Nucleus accumbens (tissue), 56 donors: ENCODE results near the gene MAPK12.

Source experiments
- DNase-seq, 56 donors: peaks; one replicate each; lab custom pipeline; 2025; lab: John Stamatoyannopoulos, UW

Gene MAPK12

DNA sequence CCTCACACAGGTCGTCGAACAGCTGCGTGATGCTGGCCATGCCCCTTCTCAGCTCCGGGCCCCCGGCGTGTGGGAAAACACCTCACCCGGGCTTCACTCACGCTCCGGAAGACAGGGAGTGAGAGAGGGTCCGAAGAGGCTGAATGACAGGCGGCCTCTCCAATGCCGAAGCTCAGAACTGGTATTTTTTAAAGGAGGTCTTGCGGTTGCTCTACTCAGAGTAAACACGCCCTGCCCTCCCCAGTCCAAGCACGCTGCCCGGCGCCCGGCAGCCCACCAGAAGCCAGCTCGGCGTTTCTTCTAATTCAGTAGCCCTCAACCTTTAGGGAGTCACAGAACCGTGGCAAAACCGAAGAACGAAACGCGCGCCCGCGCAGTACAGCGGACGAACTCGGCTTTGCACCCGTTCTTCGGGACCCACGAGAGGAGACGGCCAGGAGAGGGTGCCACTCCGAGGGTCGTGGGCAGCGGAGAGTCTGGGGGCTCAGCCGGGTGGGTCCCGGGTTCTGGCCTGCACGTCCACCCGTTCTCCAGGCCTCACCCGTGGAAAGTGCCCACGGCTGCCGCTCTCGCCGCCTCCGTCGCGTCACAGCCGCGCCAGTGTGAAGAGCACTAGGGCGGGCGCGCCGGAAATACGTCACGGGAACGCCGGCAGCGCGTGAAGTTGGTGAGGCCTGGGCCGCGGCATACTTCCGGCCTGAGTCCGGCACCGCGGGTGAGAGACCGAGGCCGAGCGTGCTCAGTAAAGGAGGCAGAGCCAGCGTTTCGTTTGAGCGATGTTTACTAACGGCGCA, 16.9 kb downstream of the MAPK12 start, which contains the start of gene TUBGCP6:
TUBGCP6 (minus strand) TSS at position 604 of the 794 bp plus-strand sequence; CDS start at position 40, 564 bp downstream.
- DNase-seq: peak in 55 of 56 donors; percentile 67 to 98 (median 88)

DNA sequence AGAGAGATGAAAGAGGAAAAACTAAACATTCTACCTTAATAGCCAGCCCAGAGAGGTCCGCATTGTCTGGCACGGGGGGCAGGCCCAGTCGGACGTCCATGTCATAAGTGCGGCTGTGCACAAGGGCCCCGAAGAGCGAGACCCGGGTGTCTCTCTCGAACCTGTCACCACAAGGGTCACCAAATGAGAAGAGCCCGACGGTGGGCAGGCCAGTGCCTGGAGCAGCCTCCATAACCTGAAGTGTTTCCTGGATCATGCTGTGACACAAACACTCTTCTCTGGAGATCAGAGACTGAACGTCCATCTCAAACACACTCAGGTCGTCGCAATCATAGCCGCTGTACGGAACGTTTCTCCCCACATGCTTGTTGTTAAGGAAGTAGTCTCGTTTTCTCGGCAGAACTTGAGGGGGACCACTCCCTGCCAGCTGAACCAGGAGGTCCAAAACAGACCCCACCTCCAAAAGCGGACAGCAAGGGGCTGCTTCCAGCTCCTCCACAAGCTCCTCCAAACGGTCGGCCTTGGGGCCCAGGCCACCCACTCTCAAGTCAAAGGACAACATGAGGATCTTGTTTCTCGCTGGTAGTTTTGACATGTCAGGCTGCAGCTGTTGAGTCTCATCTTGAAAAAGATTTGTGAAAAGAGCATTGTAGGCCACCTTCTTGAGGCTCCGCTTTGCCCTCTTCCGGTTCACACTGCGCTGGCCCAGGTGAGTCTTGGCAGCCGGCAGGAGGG, 17.6 kb downstream of the MAPK12 start:
- no peak for DNase-seq

DNA sequence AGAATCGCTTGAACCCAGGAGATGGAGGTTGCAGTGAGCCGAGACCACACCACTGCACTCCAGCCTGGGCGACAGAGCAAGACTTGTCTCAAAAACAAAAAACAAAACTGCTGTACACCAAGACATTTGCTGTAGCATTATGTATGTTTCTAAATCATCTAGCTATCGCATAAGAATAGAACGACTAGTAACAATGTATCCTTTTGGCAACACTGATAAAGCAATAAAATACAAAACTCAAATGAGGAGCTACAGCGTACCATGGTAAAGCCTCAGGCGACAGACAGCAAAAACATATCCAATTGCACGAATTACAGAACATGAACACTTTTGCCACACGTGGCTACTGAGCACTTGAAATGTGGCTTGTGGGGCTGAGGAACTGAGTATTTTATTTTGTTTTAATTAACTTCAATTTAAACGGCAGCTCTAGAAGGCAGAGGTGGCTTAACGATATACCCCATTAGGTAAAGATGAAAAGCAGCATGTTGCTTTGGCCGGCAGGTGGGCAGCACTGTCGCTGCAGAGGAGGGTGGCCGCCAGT, 19.0 kb downstream of the MAPK12 start:
- no peak for DNase-seq

DNA sequence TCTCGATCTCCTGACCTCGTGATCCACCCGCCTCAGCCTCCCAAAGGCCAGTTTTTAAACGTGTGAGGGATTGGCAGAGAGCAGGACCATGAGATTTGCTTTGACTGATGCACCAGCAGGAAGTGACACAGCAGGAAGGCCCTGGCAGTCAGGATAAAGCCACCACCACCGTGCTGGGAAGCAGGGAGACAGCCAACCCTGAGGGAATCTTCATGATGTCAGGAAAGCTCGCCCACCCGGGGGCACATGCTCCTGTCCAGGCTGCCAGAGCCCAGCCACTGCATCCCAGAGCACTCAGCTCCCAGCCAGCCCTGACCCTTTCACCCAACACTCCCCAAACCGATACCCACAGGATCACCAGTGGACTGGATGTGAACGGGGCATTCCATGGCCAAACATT, 22.7 kb downstream of the MAPK12 start:
- no peak for DNase-seq

DNA sequence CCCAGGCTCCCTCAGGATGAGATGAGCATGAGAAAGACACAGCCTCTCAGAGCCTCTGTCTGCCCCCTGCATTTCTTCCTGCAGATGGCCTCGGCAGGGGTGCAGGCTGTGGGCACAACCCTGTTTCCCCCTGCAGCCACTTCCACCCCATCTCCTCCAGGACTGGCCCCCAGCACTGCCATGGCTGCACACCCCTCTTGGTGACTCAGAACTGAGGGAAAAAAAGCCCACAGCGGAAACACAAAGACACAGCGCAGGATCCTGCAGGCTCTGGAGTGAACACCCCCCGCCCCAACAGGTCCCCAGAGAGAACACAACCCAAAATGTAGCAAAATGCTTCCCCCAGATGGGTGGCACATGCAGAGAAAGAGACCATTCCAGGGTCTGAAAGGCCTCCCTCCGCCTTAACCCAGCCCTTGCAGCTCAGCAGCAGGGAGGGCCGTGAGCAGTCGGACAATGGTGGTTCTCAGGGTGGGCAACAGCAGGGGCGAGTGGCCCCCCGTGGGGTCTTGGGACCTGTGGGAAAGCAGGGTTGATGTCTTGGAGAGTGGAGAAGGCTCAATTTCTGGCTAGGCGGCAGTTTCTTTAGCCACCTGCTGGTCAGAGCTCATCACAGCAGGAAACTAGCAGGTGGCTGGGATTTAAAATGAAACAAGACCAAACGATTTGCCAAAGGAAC, 24.6 kb downstream of the MAPK12 start:
- DNase-seq: no peak

DNA sequence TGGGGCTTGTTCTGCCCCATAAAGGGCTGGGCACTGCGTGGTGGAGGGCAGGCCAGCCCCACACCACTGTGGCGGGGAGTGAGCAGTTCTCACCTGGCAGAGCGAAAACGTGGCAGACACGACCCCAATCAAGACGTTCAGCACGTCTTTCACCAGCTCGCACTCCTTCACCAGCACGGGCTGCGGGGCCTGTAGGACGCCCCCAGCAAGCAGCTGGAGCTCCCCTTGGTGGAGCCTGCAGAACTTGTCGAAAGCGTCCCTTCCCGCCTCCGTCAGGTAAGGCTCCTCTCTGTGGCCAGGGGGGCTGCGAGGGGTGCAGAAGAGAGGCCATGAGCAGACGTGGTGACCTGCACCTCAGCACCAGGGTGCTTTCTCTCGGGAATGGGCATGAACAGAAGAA, 28.3 kb downstream of the MAPK12 start:
- DNase-seq: no peak

DNA sequence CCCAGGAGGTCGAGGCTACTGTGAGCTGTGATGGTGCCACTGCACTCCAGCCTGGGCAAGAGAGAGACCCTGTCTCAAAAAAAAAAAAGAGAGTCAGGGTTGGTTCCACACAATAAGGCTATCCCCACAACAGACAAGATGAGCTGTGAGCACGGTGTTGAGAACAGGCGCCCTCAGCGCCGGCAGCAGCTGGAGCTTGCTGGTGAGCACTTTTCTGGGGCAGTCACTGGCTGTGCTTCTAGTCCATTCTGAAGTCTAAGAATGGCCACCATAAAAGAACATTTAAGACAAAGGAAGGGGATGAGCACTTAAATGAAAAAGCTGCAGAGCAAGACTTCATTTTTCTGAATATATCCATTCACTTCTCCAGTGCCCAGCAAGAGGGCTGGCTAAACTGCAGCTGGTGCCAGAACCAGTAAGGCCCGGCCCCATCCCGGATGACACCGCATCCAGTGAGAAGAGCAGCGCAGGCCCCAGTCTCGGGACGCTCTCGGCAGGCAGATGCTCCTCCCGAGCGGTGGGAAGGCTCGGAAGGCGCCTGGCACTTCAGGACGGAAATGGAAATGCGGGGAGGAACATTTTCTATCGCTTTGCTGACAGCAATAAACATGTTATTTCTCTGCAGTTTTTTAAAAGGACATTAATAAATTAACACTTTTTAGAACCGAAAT, 28.9 kb downstream of the MAPK12 start:
- no peak for DNase-seq

DNA sequence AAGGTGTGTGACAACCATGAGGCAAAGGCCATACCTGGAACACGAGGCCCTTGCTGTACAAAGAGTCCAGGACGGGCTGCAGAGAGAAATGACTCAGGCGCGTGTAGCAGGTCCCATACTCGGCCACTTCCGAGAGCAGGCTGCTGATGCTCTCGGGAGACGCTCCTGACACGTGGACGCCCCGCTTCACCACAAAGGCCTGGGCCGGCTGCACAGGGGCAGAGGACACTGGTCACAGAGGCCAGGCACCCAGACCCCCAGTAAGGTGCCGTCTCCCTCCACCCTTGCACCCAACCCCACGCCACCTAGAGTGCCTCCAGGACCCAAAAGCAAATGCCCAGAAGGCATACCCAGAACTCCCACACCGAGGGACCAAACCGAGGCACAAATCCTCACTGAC, 32.1 kb downstream of the MAPK12 start:
- no peak for DNase-seq

DNA sequence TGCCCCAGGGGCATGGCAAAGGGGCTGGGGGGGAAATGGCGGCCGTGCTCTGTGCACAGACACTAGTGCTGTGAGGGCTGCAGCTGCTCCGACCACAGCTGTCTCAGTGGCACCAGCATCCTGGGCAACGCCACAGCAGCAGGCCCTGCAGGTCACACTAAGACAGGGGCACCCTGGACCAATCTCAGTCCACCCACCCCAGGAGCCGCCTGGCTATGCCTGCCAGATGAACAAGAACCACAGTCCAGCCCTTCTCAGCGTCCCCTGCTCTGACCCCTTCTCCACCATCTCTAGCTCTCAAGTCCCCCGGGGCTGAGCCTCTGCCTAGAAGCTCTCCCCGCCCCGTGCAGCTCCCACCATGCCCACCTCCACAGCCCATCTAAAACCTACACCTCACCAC, 33.1 kb downstream of the MAPK12 start:
- DNase-seq: no peak

DNA sequence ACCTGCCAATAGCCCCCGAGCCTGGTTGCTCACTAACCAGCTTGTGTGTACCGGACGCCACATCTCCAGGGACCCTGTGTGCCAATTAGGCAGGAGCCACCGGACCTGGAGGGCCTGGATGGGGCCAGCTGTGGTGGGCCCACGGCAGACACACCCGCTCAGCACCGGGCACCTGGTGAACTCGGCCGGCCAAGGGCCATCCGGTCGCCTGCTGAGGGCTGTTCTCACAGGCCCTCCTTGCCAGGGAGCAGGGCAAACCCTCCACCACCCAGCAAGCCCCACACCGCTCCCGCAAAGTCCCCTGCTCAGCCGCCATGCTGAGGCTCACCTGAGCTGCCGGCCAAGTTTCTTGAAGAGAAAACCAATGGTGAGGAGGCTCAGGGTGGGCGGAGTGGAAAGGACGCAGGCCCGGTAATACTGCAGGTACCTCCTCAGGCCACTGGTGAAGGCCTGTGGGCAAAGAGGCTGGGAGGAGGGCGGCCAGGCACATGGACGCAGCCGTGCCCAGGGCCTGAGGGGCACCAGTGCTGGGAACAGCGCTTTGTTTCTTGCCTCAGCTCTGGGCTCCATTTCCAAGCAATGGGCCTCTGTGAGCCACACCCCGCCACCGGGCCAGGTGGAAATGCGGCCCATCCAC, 33.8 kb downstream of the MAPK12 start:
- no peak for DNase-seq

DNA sequence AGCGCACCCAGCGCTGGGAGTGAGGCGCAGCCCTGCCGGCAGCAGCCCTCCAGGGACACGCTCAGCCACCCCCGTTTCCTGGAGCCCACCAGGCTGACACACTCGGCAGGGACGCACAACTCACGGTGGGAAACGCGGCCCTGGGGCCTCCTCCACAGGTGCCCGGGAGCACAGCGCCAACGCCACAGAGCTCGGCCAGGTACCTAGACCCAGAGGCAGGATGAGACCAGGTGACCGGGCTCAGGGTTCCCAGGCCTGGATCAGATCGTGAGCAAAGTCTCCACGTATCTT, 34.7 kb downstream of the MAPK12 start:
- DNase-seq: no peak

DNA sequence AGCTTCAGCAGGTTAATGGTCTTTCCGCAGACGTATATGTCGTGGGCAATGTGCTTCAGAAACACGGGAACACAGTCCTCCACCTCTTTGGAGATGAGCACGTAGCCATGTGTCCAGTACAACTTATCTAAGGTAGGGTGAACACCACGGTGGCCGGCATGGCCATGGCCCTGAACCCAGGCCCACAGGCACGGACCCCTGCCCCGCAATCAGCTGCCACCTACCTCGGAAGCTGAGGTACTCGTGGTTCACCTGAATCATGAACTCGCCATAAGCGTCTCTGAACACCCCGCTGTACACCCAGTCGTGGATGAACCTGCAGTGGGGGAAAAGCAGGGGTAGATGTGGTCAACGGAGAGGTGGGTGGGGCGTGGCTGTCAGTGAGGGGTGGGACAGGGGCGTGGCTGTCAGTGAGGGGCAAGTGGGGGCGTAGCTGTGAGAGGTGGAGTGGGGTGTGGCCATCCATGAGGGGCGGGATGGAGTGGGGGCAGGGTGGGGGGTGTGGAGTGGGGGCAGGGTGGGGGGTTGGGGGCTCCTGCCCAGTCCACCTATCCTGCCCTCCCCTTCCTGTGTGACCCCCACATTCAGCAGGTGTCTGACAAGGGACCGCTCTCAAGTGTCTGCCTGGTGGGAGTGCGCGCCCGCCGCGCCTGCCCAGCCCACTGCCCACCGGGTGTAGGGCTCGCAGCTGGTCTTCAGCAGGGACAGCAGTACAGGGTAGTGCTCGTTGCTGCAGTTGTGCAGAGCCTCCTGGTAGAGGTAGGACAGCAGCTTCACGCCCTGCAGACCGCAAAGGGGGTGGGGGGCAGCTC, 35.2 kb downstream of the MAPK12 start:
- DNase-seq: no peak

DNA sequence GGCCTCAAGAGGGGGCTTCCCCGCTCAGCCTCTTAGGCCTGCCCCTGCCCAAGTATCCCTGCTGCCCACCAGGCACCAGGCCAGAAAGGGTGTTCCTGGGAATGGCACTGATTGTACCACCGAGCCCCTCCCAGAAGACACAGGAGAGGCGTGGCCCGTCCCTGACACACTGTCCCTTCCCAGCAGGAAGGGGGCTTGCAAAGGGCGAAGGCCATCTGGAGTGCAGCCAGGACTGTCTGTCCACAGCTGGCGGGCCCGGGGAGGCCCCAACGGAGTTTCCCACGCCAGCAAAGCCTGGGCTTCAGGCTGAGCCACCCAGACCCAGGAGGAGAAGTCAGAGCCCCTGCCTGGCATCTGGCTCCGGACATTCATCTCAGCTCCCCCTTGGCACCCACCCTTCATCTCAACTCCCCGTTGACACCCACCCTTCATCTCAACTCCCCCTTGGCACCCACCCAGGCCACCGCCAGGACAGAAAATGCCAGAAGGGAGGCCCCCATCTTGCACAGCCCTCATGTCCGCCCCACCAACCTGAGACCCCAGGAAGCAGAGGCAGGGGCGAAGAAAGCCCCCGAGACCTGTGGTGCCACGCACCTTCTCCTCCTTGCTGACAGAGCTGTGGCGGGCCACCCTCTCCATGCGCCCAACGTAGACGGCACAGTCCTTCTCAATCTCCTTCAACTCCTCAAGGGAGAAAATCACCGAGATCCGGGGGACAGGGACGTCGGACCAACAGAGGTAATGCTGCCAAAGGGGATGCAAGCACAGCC, 36.1 kb downstream of the MAPK12 start:
- no peak for DNase-seq

DNA sequence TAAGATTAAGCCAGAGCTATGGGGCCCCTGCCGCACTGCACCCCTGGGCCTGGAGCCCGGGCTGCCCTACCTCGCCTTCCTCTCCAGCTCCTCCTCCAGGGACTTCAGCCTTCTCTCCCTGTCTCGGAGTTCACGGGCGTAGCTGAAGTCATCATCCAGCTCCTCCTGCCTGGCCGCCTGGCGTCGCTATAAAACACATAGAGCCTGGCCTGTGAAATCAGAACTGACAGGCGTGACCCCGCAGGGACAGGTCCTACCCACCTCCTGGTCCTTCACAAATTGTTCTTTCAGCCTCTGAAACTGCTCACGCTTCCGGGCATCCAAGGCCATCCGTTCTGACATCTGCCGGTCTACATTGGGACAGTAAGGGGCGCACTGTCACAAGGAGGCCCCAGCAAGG, 37.4 kb downstream of the MAPK12 start:
- no peak for DNase-seq

DNA sequence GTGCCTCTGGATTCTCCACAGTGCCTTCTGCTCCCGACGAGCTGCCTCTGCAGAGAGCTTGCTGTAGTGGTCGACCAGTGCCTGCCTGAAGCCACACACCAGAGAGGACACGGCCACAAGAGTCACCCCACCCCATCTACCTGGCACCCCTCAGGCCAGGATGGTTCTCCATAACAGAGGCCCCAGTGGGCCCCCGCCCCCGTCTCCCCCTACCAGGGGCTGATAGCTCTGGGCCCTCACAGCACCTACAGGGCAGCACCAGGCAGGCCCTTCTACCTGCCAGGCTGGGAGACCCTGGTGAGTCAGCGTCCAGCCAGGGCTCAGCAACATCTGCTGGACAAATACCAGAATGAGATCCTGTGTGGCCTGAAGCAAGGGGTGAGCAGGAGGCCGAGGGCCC, 39.0 kb downstream of the MAPK12 start:
- DNase-seq: no peak

DNA sequence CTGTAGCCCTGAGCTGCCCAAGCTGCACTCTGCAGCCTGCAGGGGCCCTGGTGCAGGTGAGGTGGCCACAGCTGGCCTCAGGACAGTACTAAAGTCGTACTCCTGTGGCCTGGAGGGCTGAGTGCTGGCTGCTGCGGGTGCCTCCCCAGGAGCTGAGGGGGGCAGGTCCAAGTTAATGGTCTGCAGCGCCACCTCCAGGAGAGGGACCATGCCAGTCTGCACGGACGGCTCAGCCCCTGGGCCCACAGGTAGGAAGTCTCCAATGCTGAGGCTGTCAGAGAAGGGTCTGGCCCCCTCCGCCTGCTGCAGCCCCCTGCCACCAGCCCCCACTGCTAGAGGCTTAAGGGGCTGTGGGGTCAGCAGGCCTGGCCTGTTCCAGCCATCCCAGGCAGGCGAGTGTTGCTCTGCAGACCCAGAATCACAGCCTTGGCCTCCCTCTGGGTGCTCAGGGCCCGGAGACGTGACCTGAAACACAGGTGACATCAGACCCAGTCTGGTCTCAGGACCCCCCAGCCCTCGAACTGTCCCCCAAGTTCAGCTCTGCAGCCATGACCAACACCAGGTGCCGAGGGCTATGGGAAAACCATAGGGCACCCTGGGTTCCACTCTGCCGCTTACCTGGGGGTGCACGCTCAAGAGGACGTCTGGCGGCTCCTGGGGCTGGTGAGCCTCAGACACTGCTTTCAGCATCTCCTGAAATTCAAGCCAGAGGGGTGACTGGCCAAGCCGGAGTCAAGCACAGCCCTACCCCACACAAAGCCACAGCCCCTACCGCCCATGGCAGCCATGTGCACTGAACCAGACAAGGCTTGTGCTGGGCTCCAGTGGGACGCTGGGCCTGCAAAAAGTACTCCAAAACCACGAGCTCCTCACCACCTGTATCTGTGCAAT, 39.8 kb downstream of the MAPK12 start:
- no peak for DNase-seq

DNA sequence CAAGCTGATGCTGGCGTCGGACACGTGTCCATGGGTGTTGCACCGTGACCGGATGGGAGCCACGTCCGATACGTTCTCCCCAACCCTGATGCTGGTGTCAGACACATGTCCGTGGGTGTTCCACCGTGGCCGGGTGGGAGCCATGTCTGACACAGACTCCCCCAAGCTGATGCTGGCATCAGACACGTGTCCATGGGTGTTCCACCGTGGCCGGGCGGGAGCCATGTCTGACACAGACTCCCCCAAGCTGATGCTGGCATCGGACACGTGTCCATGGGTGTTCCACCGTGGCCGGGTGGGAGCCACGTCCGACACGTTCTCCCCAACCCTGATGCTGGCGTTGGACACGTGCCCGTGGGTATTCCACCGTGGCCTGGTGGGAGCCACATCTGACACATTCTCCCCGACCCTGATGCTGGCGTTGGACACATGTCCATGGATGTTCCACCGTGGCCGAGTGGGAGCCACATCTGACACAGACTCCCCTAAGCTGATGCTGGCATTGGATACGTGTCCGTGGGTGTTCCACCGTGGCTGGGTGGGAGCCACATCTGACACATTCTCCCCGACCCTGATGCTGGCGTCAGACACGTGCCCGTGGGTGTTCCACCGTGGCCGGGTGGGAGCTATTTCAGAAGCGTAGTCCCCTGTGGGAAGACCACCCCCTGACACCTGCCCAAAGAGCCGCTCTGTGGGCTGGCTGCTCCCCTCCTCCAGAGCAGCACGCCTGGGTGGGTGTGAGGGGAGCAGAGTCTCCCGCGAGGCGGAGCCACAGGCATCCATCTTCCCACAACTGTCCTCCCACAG, 40.7 kb downstream of the MAPK12 start:
- no peak for DNase-seq
